ENCODE measurements around the gene LIN52. TPM values are rescaled to one million over a fixed set of nuclear protein-coding genes. Genes with fewer than 3 reads are reported as not detected.

The LIN52 gene
- total RNA-seq, 2 experiments from 2014 or later: 5.4 to 6.8 TPM

DNA sequence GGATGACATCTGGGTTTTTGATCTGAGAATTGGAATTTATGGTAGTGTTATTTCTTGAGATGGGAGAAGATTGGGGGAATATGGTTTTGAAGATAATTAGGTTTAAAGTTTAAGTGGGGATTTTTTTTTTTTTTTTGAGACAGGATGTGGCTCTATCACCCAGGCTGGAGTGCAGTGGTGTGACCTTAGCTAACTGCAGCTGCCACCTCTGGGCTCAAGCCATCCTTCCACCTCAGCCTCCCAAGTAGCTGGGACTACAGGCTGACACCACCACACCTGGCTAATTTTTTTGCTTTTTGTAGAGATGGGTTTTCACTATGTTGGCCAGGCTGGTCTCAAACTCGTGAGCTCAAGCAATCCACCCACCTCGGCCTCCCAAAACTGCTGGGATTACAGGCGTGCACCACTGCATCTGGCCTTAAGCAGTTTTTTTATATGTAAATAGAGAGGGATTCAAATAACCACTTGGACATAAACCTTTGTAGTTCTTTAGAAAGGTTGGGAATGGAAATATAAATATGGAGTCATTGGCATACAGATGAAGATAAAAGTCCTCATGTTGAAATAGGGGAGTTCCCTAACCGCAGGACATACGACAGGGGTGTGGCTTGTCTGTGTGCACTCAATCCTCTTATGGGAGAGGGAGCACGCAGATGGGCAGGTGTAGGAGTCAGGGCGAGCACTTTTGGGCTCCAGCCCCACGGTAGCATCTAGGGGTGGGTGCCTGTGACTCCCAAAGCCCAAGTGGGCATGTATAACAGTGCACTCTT, 4.7 kb downstream of the LIN52 start:
- DNase-seq: peak in 2 of 14 experiments; percentile 14 to 30
- H3K9me3 Mint-ChIP-seq: no peaks in the 10 kb centered on the region
- H3K27me3 Mint-ChIP-seq: no peaks in the 10 kb centered on the region
- H3K4me3 ChIP-seq (ENCODE audit: low read length): no peak overlapping the region
- TF ChIP-seq, protein P1, sequence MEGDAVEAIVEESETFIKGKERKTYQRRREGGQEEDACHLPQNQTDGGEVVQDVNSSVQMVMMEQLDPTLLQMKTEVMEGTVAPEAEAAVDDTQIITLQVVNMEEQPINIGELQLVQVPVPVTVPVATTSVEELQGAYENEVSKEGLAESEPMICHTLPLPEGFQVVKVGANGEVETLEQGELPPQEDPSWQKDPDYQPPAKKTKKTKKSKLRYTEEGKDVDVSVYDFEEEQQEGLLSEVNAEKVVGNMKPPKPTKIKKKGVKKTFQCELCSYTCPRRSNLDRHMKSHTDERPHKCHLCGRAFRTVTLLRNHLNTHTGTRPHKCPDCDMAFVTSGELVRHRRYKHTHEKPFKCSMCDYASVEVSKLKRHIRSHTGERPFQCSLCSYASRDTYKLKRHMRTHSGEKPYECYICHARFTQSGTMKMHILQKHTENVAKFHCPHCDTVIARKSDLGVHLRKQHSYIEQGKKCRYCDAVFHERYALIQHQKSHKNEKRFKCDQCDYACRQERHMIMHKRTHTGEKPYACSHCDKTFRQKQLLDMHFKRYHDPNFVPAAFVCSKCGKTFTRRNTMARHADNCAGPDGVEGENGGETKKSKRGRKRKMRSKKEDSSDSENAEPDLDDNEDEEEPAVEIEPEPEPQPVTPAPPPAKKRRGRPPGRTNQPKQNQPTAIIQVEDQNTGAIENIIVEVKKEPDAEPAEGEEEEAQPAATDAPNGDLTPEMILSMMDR (IDR thresholded peaks at IDR 0.05): no peak
- ChIA-PET CTCF (no interaction called here), POLR2A (no interaction called here)
- H3K36me3 ChIP-seq (ENCODE audit: insufficient read depth, low read length): peaks cover 8% of the 10 kb centered on the region
- no peak overlapping the region for H3K27ac ChIP-seq (ENCODE audit: low read depth in 1 of 2, low read length in 2 of 2)
- peaks cover 22% of the 10 kb centered on the region for H3K36me3 Mint-ChIP-seq (ENCODE audit: low read depth)
- H3K4me3 Mint-ChIP-seq: no peak overlapping the region
- intact Hi-C loops (cut with DNase I, micrococcal nuclease): loop anchor here in 1 of 2 experiments (10.0 kb wide), 4 partner anchors 405 to 1165 kb away; partner anchors contain the start of genes DCAF4, ISCA2, NPC2 and RBM25
- ATAC-seq (ENCODE audit: poor library complexity): no peak
- peaks cover 18% of the 10 kb centered on the region for H3K4me1 Mint-ChIP-seq (ENCODE audit: low read depth)
- H3K4me1 ChIP-seq (ENCODE audit: insufficient read depth, low read length): peaks cover 15% of the 10 kb centered on the region
- no peaks in the 10 kb centered on the region for H3K9me3 ChIP-seq (ENCODE audit: control insufficient read depth in 1 of 2, insufficient read depth in 1 of 2, low read length in 2 of 2)
- no peaks in the 10 kb centered on the region for H3K27me3 ChIP-seq (ENCODE audit: control insufficient read depth in 1 of 2, insufficient read depth in 2 of 2, low read length in 2 of 2)
- H3K27ac Mint-ChIP-seq: no peak overlapping the region

DNA sequence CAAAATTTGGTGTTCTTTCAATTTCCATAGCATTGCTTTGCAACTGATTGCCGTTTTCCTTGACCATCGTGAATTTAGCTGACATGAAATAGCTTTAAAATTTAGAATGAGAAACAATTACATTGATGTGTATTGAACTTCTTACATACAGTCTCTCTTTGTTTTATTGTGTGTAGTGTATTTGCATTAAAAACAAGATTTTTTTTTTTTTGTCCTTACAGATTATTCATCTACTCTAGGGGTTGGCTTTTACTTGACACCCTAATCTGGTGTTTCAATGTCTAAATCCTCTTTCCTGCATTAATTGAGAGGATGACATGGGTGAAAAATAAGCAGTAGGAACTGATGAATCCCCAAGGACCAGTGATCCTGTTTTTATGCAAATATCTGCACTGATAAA, 20.6 kb downstream of the LIN52 start:
- DNase-seq (no peak), ATAC-seq (ENCODE audit: poor library complexity) (no peak)
- POLR2A ChIA-PET: no interaction called here
- no peaks in the 10 kb centered on the region for H3K9me3 ChIP-seq (ENCODE audit: control insufficient read depth in 1 of 2, insufficient read depth in 1 of 2, low read length in 2 of 2)
- Mint-ChIP-seq H3K36me3 (ENCODE audit: low read depth) (peaks cover 58% of the 10 kb centered on the region), H3K27me3 (no peaks in the 10 kb centered on the region), H3K4me3 (no peak overlapping the region), H3K4me1 (ENCODE audit: low read depth) (no peaks in the 10 kb centered on the region), H3K9me3 (no peaks in the 10 kb centered on the region), H3K27ac (no peak overlapping the region)
- peaks cover 29% of the 10 kb centered on the region for H3K36me3 ChIP-seq (ENCODE audit: insufficient read depth, low read length)
- TF ChIP-seq, protein P1 (IDR thresholded peaks at IDR 0.05): no peak
- intact Hi-C loops (cut with DNase I, micrococcal nuclease): no loop called here
- H3K4me3 ChIP-seq (ENCODE audit: low read length): no peak overlapping the region
- no peak overlapping the region for H3K27ac ChIP-seq (ENCODE audit: low read depth in 1 of 2, low read length in 2 of 2)
- CTCF ChIA-PET: no interaction called here
- H3K27me3 ChIP-seq (ENCODE audit: control insufficient read depth in 1 of 2, insufficient read depth in 2 of 2, low read length in 2 of 2): no peaks in the 10 kb centered on the region
- no peaks in the 10 kb centered on the region for H3K4me1 ChIP-seq (ENCODE audit: insufficient read depth, low read length)

DNA sequence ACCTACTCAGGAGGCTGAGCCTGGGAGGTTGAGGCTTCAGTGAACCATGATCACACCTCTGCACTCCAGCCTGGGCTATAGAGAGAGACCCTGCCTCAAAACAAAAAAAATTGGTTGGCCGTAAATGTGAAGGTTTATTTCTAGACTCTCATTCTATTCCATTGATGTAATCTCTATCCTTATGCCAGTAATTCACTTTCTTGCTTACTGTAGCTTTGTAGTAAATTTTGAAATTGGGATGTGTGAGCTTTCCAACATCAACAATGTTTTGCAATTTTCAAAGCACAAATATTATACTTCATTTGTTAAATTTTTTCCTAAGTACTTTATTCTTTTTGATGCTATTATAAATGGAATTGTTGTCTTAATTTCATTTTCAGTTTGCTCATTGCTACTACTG, 24.6 kb downstream of the LIN52 start:
- H3K4me3 ChIP-seq (ENCODE audit: low read length): no peak overlapping the region

More for the DNA sequence above, 24.6 kb downstream of the LIN52 start:
- Mint-ChIP-seq H3K9me3 (no peaks in the 10 kb centered on the region), H3K4me1 (ENCODE audit: low read depth) (no peaks in the 10 kb centered on the region), H3K4me3 (no peak overlapping the region), H3K27ac (no peak overlapping the region), H3K27me3 (no peaks in the 10 kb centered on the region), H3K36me3 (ENCODE audit: low read depth) (peaks cover 40% of the 10 kb centered on the region)
- CTCF ChIA-PET: no interaction called here
- POLR2A ChIA-PET: no interaction called here
- Histone ChIP-seq H3K4me1 (ENCODE audit: insufficient read depth, low read length) (no peaks in the 10 kb centered on the region), H3K27me3 (ENCODE audit: control insufficient read depth in 1 of 2, insufficient read depth in 2 of 2, low read length in 2 of 2) (no peaks in the 10 kb centered on the region), H3K27ac (ENCODE audit: low read depth in 1 of 2, low read length in 2 of 2) (no peak overlapping the region), H3K9me3 (ENCODE audit: control insufficient read depth in 1 of 2, insufficient read depth in 1 of 2, low read length in 2 of 2) (no peaks in the 10 kb centered on the region), H3K36me3 (ENCODE audit: insufficient read depth, low read length) (peaks cover 20% of the 10 kb centered on the region)
- no peak for DNase-seq
- intact Hi-C loops (cut with DNase I, micrococcal nuclease): no loop called here
- TF ChIP-seq, protein P1 (IDR thresholded peaks at IDR 0.05): no peak
- ATAC-seq (ENCODE audit: poor library complexity): no peak

All from CD4-positive, alpha-beta T cell (primary cell).